AG10803 (cell line): Measurements from ENCODE around the gene IL36B.

Source experiments
- DNase-seq: peaks from one replicate; pipeline ENCODE4 v3.0.0; 2010; ENCODE audit warnings: low read depth
- H3K4me3 ChIP-seq: 2 replicates; pipeline ENCODE4 v1.5.1; 2011; ENCODE audit warnings: mild to moderate bottlenecking, low read length, control low read depth
- CTCF ChIP-seq: conservative IDR thresholded peaks from 2 replicates; pipeline ENCODE4 v1.5.1; 2011; ENCODE audit warnings: mild to moderate bottlenecking, low read length, control low read depth, inconsistent platforms

IL36B gene

DNA sequence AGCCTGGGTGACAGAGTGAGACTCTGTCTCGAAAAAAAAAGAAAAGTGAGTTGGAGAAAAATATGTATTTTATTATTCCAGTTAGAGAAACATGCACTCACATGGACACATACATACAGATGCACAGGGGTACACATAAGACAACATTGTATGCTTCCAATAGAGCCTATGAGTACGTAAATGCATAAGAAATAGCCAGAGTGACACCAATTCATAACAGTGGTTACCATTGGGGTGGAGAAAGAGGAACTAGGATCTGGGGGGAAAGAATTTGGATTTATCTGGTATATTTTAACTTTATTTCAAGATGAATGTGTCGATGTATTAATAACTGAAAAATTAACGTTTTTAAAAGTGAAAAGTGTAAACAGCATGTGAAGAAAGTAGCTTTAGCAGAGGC lies 31.4 kb downstream of the IL36B start:
- no peak for DNase-seq
- no peak for TF ChIP-seq CTCF
- no peak overlapping the region for H3K4me3 ChIP-seq

GRCh38 chr2:113018509-113018908 lies 34.2 kb downstream of the IL36B start:
- no peak overlapping the region for H3K4me3 ChIP-seq
- no peak for DNase-seq
- no peak for TF ChIP-seq CTCF

- DNase-seq = no peak
- H3K4me3 ChIP-seq = no peak overlapping the region
- TF ChIP-seq CTCF = no peak
Measured at GRCh38 chr2:113015655-113016054, 37.0 kb downstream of the IL36B start.

DNA sequence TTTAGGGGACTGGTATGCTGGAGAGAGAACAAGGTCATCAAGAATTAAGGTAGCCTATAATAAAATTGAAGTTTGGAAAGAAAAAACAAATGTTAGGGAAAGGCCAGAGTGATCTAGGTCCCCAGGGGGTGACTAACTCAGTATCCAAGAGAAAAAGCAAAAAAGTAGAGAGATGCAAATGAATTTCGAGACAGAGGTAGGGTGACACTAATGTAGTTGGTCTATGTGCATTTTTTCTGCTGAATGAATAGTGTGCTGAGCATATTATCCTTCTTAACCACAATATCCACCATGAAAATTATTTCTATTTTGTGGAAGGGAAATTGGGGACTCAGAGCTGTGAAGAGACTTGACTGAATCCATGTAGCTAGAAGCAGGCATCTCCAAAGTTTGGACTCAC lies 37.6 kb downstream of the IL36B start:
- TF ChIP-seq CTCF = no peak
- DNase-seq = no peak
- H3K4me3 ChIP-seq = no peak overlapping the region

DNA sequence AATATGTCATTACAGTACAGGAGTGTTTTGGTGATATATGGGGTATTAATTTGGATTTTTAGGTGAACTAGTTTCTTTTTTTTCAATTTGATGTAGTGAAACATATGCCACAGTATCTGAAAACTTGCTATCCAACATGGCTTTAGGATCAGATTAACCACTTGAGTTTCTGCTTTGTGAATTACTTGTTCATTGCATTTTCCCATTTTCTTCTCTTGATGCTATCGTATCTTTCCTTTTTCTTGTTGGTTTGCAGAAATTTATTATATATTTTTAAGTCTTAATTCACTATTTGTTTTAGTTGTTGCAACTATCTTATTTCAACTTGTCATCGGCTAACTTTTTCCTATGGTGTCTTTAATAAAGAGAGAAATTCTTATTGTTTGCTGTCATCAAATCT lies 38.6 kb downstream of the IL36B start:
- TF ChIP-seq CTCF = no peak
- H3K4me3 ChIP-seq = no peak overlapping the region
- no peak for DNase-seq

DNA sequence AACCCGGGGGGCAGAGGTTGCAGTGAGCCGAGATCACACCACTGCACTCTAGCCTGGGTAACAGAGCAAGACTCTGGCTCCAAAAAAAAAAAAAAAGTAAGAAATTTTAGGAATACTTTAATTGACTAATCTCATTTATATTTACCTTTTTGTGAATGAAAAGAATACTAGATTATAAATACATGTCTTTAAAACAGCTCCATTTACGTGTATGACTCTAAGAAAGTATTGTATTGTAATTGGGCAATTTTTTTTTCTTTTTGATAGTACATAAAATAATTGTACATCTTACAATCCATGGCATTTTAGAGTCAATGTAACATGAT lies 39.4 kb downstream of the IL36B start:
- no peak overlapping the region for H3K4me3 ChIP-seq
- DNase-seq = no peak
- TF ChIP-seq CTCF = no peak

GRCh38 chr2:113012436-113013335 lies 40.0 kb downstream of the IL36B start:
- TF ChIP-seq CTCF = no peak
- H3K4me3 ChIP-seq = no peak overlapping the region
- DNase-seq = no peak
